ENCODE data around the gene SYTL4.
"Not testable (repeated sequence)": the region's sequence is repeated elsewhere in the genome, so short reads cannot be mapped to it uniquely, and the experiment has no call there.

Gene SYTL4

GRCh38 chrX:100731441-100732281 lies at the start of gene SYTL4:
Gene SYTL4 (minus strand): TSS chrX:100732121. CDS start chrX:100702037, 30,084 bp downstream.
- Histone ChIP-seq H2AFZ (ENCODE audit: low read depth) (no peak within 1 kb of the TSS), H3K27ac (no peak within 1 kb of the TSS), H3K27me3 (ENCODE audit: insufficient read depth, low read depth) (no peaks in the 10 kb centered on the region), H3K4me3 (IDR thresholded peaks at IDR 0.05; ENCODE audit: insufficient read depth, low read depth, low read length) (no peak within 1 kb of the TSS), H3K79me2 (ENCODE audit: insufficient read depth, low read depth) (no peaks in the 10 kb centered on the region), H3K4me2 (no peak within 1 kb of the TSS), H3K4me1 (ENCODE audit: low read depth, poor library complexity, severe bottlenecking) (no peaks in the 10 kb centered on the region), H3K36me3 (ENCODE audit: insufficient read depth) (no peaks in the 10 kb centered on the region), H3K9ac (no peak within 1 kb of the TSS), H4K20me1 (ENCODE audit: insufficient read depth) (no peaks in the 10 kb centered on the region)
- no peak for TF ChIP-seq CTCF (conservative IDR thresholded peaks at IDR 0.05; ENCODE audit: low read depth, low read length)

GRCh38 chrX:100769439-100769838 lies 37.5 kb upstream of the SYTL4 start:
- H3K36me3 ChIP-seq (ENCODE audit: insufficient read depth); H3K79me2 ChIP-seq (ENCODE audit: insufficient read depth, low read depth); H3K4me2 ChIP-seq; H3K27ac ChIP-seq; H3K4me3 ChIP-seq (IDR thresholded peaks at IDR 0.05; ENCODE audit: insufficient read depth, low read depth, low read length); H3K4me1 ChIP-seq (ENCODE audit: low read depth, poor library complexity, severe bottlenecking); H4K20me1 ChIP-seq (ENCODE audit: insufficient read depth); H2AFZ ChIP-seq (ENCODE audit: low read depth); H3K27me3 ChIP-seq (ENCODE audit: insufficient read depth, low read depth); H3K9ac ChIP-seq: not testable (repeated sequence)

- no peaks in the 10 kb centered on the region for H3K36me3 ChIP-seq (ENCODE audit: insufficient read depth)
- H3K4me2 ChIP-seq = no peak overlapping the region
- no peak overlapping the region for H3K9ac ChIP-seq
- peak; percentile 95 for TF ChIP-seq CTCF (conservative IDR thresholded peaks at IDR 0.05; ENCODE audit: low read depth, low read length)
- H3K27me3 ChIP-seq (ENCODE audit: insufficient read depth, low read depth) = no peaks in the 10 kb centered on the region
- no peak overlapping the region for H3K4me3 ChIP-seq (IDR thresholded peaks at IDR 0.05; ENCODE audit: insufficient read depth, low read depth, low read length)
- no peaks in the 10 kb centered on the region for H4K20me1 ChIP-seq (ENCODE audit: insufficient read depth)
- no peak overlapping the region for H2AFZ ChIP-seq (ENCODE audit: low read depth)
- no peak overlapping the region for H3K27ac ChIP-seq
- H3K4me1 ChIP-seq (ENCODE audit: low read depth, poor library complexity, severe bottlenecking) = no peaks in the 10 kb centered on the region
- H3K79me2 ChIP-seq (ENCODE audit: insufficient read depth, low read depth) = no peaks in the 10 kb centered on the region
These were observed 36.9 kb upstream of the SYTL4 start for GRCh38 chrX:100768679-100769338.

GRCh38 chrX:100750883-100751282 lies 19.0 kb upstream of the SYTL4 start:
- H3K27me3 ChIP-seq (ENCODE audit: insufficient read depth, low read depth) = no peaks in the 10 kb centered on the region
- H4K20me1 ChIP-seq (ENCODE audit: insufficient read depth) = no peaks in the 10 kb centered on the region
- no peak overlapping the region for H3K9ac ChIP-seq
- no peaks in the 10 kb centered on the region for H3K79me2 ChIP-seq (ENCODE audit: insufficient read depth, low read depth)
- H2AFZ ChIP-seq (ENCODE audit: low read depth) = no peak overlapping the region
- H3K27ac ChIP-seq = no peak overlapping the region
- no peak overlapping the region for H3K4me3 ChIP-seq (IDR thresholded peaks at IDR 0.05; ENCODE audit: insufficient read depth, low read depth, low read length)
- H3K4me2 ChIP-seq = no peak overlapping the region
- H3K4me1 ChIP-seq (ENCODE audit: low read depth, poor library complexity, severe bottlenecking) = no peaks in the 10 kb centered on the region
- no peak for TF ChIP-seq CTCF (conservative IDR thresholded peaks at IDR 0.05; ENCODE audit: low read depth, low read length)
- no peaks in the 10 kb centered on the region for H3K36me3 ChIP-seq (ENCODE audit: insufficient read depth)

- Histone ChIP-seq H3K36me3 (ENCODE audit: insufficient read depth) (no peaks in the 10 kb centered on the region), H2AFZ (ENCODE audit: low read depth) (no peak overlapping the region), H3K4me1 (ENCODE audit: low read depth, poor library complexity, severe bottlenecking) (no peaks in the 10 kb centered on the region), H4K20me1 (ENCODE audit: insufficient read depth) (no peaks in the 10 kb centered on the region), H3K9ac (no peak overlapping the region), H3K4me3 (IDR thresholded peaks at IDR 0.05; ENCODE audit: insufficient read depth, low read depth, low read length) (no peak overlapping the region), H3K4me2 (no peak overlapping the region), H3K27me3 (ENCODE audit: insufficient read depth, low read depth) (no peaks in the 10 kb centered on the region), H3K79me2 (ENCODE audit: insufficient read depth, low read depth) (no peaks in the 10 kb centered on the region), H3K27ac (no peak overlapping the region)
- no peak for TF ChIP-seq CTCF (conservative IDR thresholded peaks at IDR 0.05; ENCODE audit: low read depth, low read length)
These were observed 16.2 kb upstream of the SYTL4 start for GRCh38 chrX:100748108-100748507.
